HCT116 (cell line): ENCODE results near the gene KIF27.

Experiments used
- EZH2 ChIP-seq: fragments of 200-600 bp; sonication (generic); IDR thresholded peaks from 2 replicates; pipeline ENCODE4 v1.6.1; 2017; ENCODE audit warnings: antibody characterized with exemption, mixed run types
- JUND ChIP-seq: IDR thresholded peaks from 2 replicates; pipeline ENCODE4 v1.6.1; 2012
- REST ChIP-seq: IDR thresholded peaks from 2 replicates; pipeline ENCODE4 v1.6.1; 2012; ENCODE audit warnings: low read depth
- TF ChIP-seq, protein P1 (sequence below), 3 experiments: fragments of 200-600 bp in 1 of 3; sonication (generic) in 1 of 3; IDR thresholded peaks in 2 of 3; conservative IDR thresholded peaks in 1 of 3; 2 replicates each; pipeline ENCODE4 v1.5.1; 2012 to 2017; ENCODE audit warnings: low read depth in 2 of 3, low read length in 2 of 3, antibody characterized with exemption in 1 of 3, borderline replicate concordance in 1 of 3, control low read depth in 1 of 3, mild to moderate bottlenecking in 1 of 3, mixed read lengths in 1 of 3, mixed run types in 1 of 3, moderate library complexity in 1 of 3; ENCODE audit not compliant: insufficient read depth in 1 of 3

- no peak for TF ChIP-seq JUND
- TF ChIP-seq EZH2 = no peak
- TF ChIP-seq, protein P1, sequence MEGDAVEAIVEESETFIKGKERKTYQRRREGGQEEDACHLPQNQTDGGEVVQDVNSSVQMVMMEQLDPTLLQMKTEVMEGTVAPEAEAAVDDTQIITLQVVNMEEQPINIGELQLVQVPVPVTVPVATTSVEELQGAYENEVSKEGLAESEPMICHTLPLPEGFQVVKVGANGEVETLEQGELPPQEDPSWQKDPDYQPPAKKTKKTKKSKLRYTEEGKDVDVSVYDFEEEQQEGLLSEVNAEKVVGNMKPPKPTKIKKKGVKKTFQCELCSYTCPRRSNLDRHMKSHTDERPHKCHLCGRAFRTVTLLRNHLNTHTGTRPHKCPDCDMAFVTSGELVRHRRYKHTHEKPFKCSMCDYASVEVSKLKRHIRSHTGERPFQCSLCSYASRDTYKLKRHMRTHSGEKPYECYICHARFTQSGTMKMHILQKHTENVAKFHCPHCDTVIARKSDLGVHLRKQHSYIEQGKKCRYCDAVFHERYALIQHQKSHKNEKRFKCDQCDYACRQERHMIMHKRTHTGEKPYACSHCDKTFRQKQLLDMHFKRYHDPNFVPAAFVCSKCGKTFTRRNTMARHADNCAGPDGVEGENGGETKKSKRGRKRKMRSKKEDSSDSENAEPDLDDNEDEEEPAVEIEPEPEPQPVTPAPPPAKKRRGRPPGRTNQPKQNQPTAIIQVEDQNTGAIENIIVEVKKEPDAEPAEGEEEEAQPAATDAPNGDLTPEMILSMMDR (IDR thresholded peaks at IDR 0.05 in 2 of 3, conservative IDR thresholded peaks at IDR 0.05 in 1 of 3; ENCODE audit: borderline replicate concordance in 1 of 3, insufficient read depth in 1 of 3, low read depth in 2 of 3, low read length in 2 of 3) = no peak
- no peak for TF ChIP-seq REST
Observed at GRCh38 chr9:83965350-83966208, 44.3 kb upstream of the KIF27 start.
